Esophagus muscularis mucosa (tissue), 4 donors: Measurements from ENCODE around the gene HCK. TPM values are rescaled to one million over a fixed set of nuclear protein-coding genes. Genes with fewer than 3 reads are reported as not detected.

Experiments
- DNase-seq: peaks from one replicate; pipeline ENCODE4 v3.0.0-alpha.2; 2017; ENCODE audit errors: extremely low spot score
- H3K27ac ChIP-seq, 4 donors: fragments of 200-600 bp; sonication (generic); replicated peaks in 1 of 4; 1 replicate in 3 of 4; 2 replicates in 1 of 4; pipeline ENCODE4 v1.5.1; 2016 to 2019; ENCODE audit warnings: mild to moderate bottlenecking in 1 of 4
- H3K27me3 ChIP-seq, 4 donors: fragments of 200-600 bp; sonication (generic); one replicate each; pipeline versions ENCODE4 v1.5.1 to v1.6.0; 2016 to 2019
- H3K36me3 ChIP-seq, 4 donors: fragments of 200-600 bp; sonication (generic); one replicate each; pipeline ENCODE4 v1.5.1; 2016 to 2019
- H3K4me1 ChIP-seq, 4 donors: fragments of 200-600 bp; sonication (generic); one replicate each; pipeline ENCODE4 v1.5.1; 2016 to 2019
- H3K4me3 ChIP-seq, 4 donors: fragments of 200-600 bp; sonication (generic); 1 replicate in 2 of 4; 2 replicates in 2 of 4; pipeline ENCODE4 v1.5.1; 2016 to 2019; ENCODE audit warnings: mild to moderate bottlenecking in 4 of 4, moderate library complexity in 1 of 4
- H3K9me3 ChIP-seq, 4 donors: fragments of 200-600 bp; sonication (generic); 1 replicate in 3 of 4; 2 replicates in 1 of 4; pipeline ENCODE4 v1.5.1; 2016 to 2019
- CTCF ChIP-seq, 3 experiments: fragments of 200-600 bp in 2 of 3; fragments of 450-650 bp in 1 of 3; sonication (generic) in 2 of 3; IDR thresholded peaks; one replicate each; pipeline ENCODE4 v1.5.1; 2017 to 2019; ENCODE audit warnings: antibody characterized with exemption in 3 of 3, mild to moderate bottlenecking in 2 of 3, moderate library complexity in 1 of 3
- EP300 ChIP-seq: sonication (generic); formaldehyde crosslinking; IDR thresholded peaks from one replicate; pipeline ENCODE4 v1.6.1; 2017; ENCODE audit warnings: antibody characterized with exemption
- POLR2A ChIP-seq: fragments of 450-650 bp; IDR thresholded peaks from one replicate; pipeline ENCODE4 v1.6.1; 2017; ENCODE audit warnings: antibody characterized with exemption, moderate library complexity, mild to moderate bottlenecking, low read depth
- POLR2AphosphoS5 ChIP-seq, 2 donors: sonication (generic); formaldehyde crosslinking; IDR thresholded peaks; one replicate each; pipeline ENCODE4 v1.6.1; 2017; ENCODE audit warnings: antibody characterized with exemption in 2 of 2
- WGBS: methylation state at CpG from one replicate; pipeline ENCODE4 v1.1.5; 2018; 5-methylcytosine and 5-hydroxymethylcytosine counted together
- intact Hi-C: fragments of 100-400 bp; cut with DNase I; formaldehyde crosslinking; loops from one replicate; pipeline ENCODE4 v1.15.1; 2023
- total RNA-seq, 4 donors: library from RNA; depleted of rRNA; stranded (reverse); fragments of >200 nt; gene quantifications; one replicate each; pipeline versions ENCODE4 v1.1.0 to v1.2.1, GENCODE V29; 2016

HCK gene
- total RNA-seq, 4 donors from 2014 or later = 7.8 to 36.6 (median 11.4) TPM

GRCh38 chr20:32036716-32037485 lies 15.1 kb upstream of the HCK start:
- peaks cover 0 to 70% (median 1%) of the 10 kb centered on the region in 4 donors for H3K27me3 ChIP-seq
- WGBS = 54% methylated on average over 10 of the region's 10 CpGs

GRCh38 chr20:32037929-32038328 lies 14.1 kb upstream of the HCK start:
- Histone ChIP-seq H3K4me1 (no peaks in the 10 kb centered on the region), H3K9me3 (no peaks in the 10 kb centered on the region), H3K27ac (no peak overlapping the region), H3K4me3 (no peak overlapping the region), H3K27me3 (peaks cover 0 to 67% (median 0%) of the 10 kb centered on the region in 4 donors), H3K36me3 (no peaks in the 10 kb centered on the region)
- WGBS = 91% methylated on average over 4 of the region's 4 CpGs
- no peak for TF ChIP-seq CTCF (IDR thresholded peaks at IDR 0.05)
- TF ChIP-seq POLR2AphosphoS5 (IDR thresholded peaks at IDR 0.05) = no peak
- intact Hi-C loops = no loop called here
- no peak for DNase-seq

More at GRCh38 chr20:32036716-32037485, 15.1 kb upstream of the HCK start:
- no peaks in the 10 kb centered on the region for H3K9me3 ChIP-seq
- intact Hi-C loops = no loop called here
- H3K4me3 ChIP-seq = no peak overlapping the region
- TF ChIP-seq EP300 = no peak
- no peak for TF ChIP-seq CTCF (IDR thresholded peaks at IDR 0.05)
- TF ChIP-seq POLR2A = no peak
- no peak for TF ChIP-seq POLR2AphosphoS5 (IDR thresholded peaks at IDR 0.05)
- H3K36me3 ChIP-seq = no peaks in the 10 kb centered on the region
- DNase-seq = no peak
- no peak overlapping the region for H3K27ac ChIP-seq
- H3K4me1 ChIP-seq = peaks cover 0 to under 1% (median under 1%) of the 10 kb centered on the region in 4 donors

DNA sequence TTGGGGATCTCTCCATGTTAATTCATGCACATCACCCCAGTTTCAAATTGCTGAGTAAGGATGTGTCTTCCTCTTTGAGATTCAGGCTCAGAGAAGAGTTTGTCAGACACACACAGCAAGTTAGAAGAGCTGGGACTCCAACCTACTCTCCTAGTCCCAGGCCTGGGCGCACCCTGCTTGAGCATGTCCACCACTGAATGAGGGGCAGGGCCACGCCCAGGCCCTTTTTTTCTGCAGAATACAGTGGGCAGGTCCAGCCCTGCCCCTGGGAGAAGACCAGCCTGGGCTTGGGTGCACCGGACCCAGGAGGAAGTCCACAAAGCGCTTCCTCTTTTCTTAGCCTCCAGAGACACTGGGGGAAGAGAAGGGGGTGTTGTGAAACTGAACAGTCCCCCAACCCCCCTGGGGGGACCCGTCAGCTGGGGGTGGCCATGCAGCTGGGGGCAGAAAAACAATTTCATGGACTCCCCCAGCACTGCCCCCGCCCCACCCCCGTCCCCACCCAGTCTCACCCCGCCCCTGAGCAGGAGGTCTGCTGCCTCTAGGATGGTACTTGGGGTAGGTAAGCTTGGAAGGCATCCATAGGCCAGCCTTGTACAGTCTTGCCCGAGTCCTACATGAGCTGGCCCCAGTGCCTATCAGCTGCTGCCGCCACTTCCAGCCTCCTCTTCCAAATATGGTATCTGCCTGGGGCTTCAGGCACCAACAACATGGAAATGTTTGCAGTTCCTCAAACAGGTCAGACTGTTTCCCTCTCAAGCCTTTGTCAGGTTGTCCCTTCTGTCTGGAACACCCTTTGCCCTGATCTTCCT lies 11.7 kb upstream of the HCK start:
- DNase-seq = no peak
- intact Hi-C loops = no loop called here
- Histone ChIP-seq H3K4me3 (no peak overlapping the region), H3K27me3 (peaks cover 0 to 50% (median 0%) of the 10 kb centered on the region in 4 donors), H3K36me3 (no peaks in the 10 kb centered on the region), H3K4me1 (no peaks in the 10 kb centered on the region), H3K27ac (no peak overlapping the region), H3K9me3 (no peaks in the 10 kb centered on the region)
- 63% methylated on average over 4 of the region's 10 CpGs for WGBS
- no peak for TF ChIP-seq CTCF (IDR thresholded peaks at IDR 0.05)
- no peak for TF ChIP-seq POLR2A
- TF ChIP-seq POLR2AphosphoS5 (IDR thresholded peaks at IDR 0.05) = no peak
- TF ChIP-seq EP300 = no peak

DNA sequence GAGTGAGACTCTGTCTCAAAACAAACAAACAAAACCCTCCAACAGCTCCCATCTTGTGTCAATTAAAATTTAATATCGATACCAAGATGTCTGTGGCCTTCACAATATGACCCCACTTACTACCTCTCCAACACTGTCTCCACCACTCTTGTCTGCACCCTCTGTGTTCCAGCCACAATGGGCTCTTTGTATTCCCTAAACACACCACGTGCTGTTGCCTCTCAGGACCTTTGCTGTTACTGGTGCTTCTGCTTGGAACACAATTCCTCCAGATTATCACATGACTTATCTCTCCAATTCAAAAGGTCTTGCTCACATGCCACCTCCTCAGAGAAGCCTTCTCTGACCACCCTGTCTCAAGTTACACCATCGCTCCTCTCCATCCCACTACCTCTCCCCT lies 6.0 kb upstream of the HCK start:
- Histone ChIP-seq H3K36me3 (no peaks in the 10 kb centered on the region), H3K27me3 (peaks cover 0 to 50% (median under 1%) of the 10 kb centered on the region in 4 donors), H3K9me3 (no peaks in the 10 kb centered on the region), H3K27ac (no peak overlapping the region), H3K4me1 (peaks cover 0 to under 1% (median 0%) of the 10 kb centered on the region in 4 donors), H3K4me3 (no peak overlapping the region)
- intact Hi-C loops = no loop called here
- no peak for TF ChIP-seq POLR2AphosphoS5 (IDR thresholded peaks at IDR 0.05)
- TF ChIP-seq POLR2A = no peak
- TF ChIP-seq EP300 = no peak
- TF ChIP-seq CTCF (IDR thresholded peaks at IDR 0.05) = no peak
- no peak for DNase-seq
- 69% methylated on average over 3 of the region's 3 CpGs for WGBS
